ENCODE results near the gene AMMECR1.
"Not testable (repeated sequence)": the region's sequence is repeated elsewhere in the genome, so short reads cannot be mapped to it uniquely, and the experiment has no call there.

The AMMECR1 gene

GRCh38 chrX:110251961-110252360 is 65.9 kb downstream of the AMMECR1 start:
- FAIRE-seq = no peak

GRCh38 chrX:110251526-110251925 is 66.4 kb downstream of the AMMECR1 start:
- no peak for FAIRE-seq

- no peak for FAIRE-seq
These were observed 67.0 kb downstream of the AMMECR1 start for GRCh38 chrX:110250847-110251246.

GRCh38 chrX:110248578-110248977 is 69.3 kb downstream of the AMMECR1 start:
- FAIRE-seq = no peak

- FAIRE-seq = no peak
These were observed 72.9 kb downstream of the AMMECR1 start for GRCh38 chrX:110245011-110245410.

GRCh38 chrX:110242371-110242770 is 75.5 kb downstream of the AMMECR1 start:
- FAIRE-seq = no peak

GRCh38 chrX:110241816-110242215 is 76.1 kb downstream of the AMMECR1 start:
- FAIRE-seq = no peak

- FAIRE-seq = not testable (repeated sequence)
These were observed 79.6 kb downstream of the AMMECR1 start for GRCh38 chrX:110238259-110238658.

GRCh38 chrX:110231485-110231884 is 86.4 kb downstream of the AMMECR1 start:
- not testable (repeated sequence) for FAIRE-seq

GRCh38 chrX:110229497-110230111 is 88.3 kb downstream of the AMMECR1 start:
- not testable (repeated sequence) for FAIRE-seq

- no peak for FAIRE-seq
These were observed 89.4 kb downstream of the AMMECR1 start for GRCh38 chrX:110228453-110228852.

GRCh38 chrX:110226931-110227330 is 91.0 kb downstream of the AMMECR1 start:
- no peak for FAIRE-seq

- FAIRE-seq = no peak
These were observed 92.8 kb downstream of the AMMECR1 start for GRCh38 chrX:110224926-110225617.

- FAIRE-seq = no peak
These were observed 95.2 kb downstream of the AMMECR1 start for GRCh38 chrX:110222497-110223257.

GRCh38 chrX:110219920-110220319 is 98.0 kb downstream of the AMMECR1 start:
- no peak for FAIRE-seq

- no peak for FAIRE-seq
These were observed 99.3 kb downstream of the AMMECR1 start for GRCh38 chrX:110218591-110218990.

- FAIRE-seq = no peak
These were observed 101.9 kb downstream of the AMMECR1 start for GRCh38 chrX:110216027-110216426.

GRCh38 chrX:110215411-110215810 is 102.5 kb downstream of the AMMECR1 start:
- FAIRE-seq = no peak

GRCh38 chrX:110214684-110215083 is 103.2 kb downstream of the AMMECR1 start:
- FAIRE-seq = no peak

- FAIRE-seq = no peak
These were observed 104.7 kb downstream of the AMMECR1 start for GRCh38 chrX:110213183-110213582.

GRCh38 chrX:110212299-110212698 is 105.6 kb downstream of the AMMECR1 start:
- no peak for FAIRE-seq

- no peak for FAIRE-seq
These were observed 106.5 kb downstream of the AMMECR1 start for GRCh38 chrX:110211340-110211739.

- FAIRE-seq = no peak
These were observed 107.3 kb downstream of the AMMECR1 start for GRCh38 chrX:110210417-110211139.

Measured in endometrium (tissue), 2 donors.